ENCODE measurements around the gene KCNMA1.

The KCNMA1 gene

GRCh38 chr10:77195101-77195500, 442.5 kb downstream of the KCNMA1 start:
- Histone ChIP-seq H2BK15ac (ENCODE audit: low read depth, poor library complexity, severe bottlenecking) (no peak overlapping the region), H2AFZ (ENCODE audit: low read depth, low read length) (no peak overlapping the region), H3K23ac (ENCODE audit: low read length in 2 of 2) (no peak overlapping the region), H2BK12ac (ENCODE audit: low read length in 2 of 2) (no peak overlapping the region), H3K4me2 (ENCODE audit: low read length, poor library complexity, severe bottlenecking) (no peak overlapping the region), H3K9ac (ENCODE audit: low read length) (peak overlapping the region; percentile 64), H3K4me3 (ENCODE audit: insufficient read depth in 1 of 2, low read depth in 1 of 2, low read length in 2 of 2) (no peak overlapping the region), H3K27ac (ENCODE audit: low read length, poor library complexity, severe bottlenecking) (peak overlapping the region; percentile 84), H2AK5ac (ENCODE audit: low read length, severe bottlenecking) (no peak overlapping the region), H3K79me1 (replicated peaks; ENCODE audit: low read length, poor library complexity, severe bottlenecking) (no peaks in the 10 kb centered on the region), H3K18ac (ENCODE audit: low read depth in 1 of 2, low read length in 2 of 2) (no peak overlapping the region), H2BK120ac (ENCODE audit: low read depth, low read length) (no peak overlapping the region), H3K14ac (ENCODE audit: low read length in 2 of 2) (no peak overlapping the region), H3K36me3 (ENCODE audit: control insufficient read depth in 1 of 2, insufficient read depth in 2 of 2, low read depth in 1 of 2, low read length in 2 of 2) (peaks cover 0 to 2% of the 10 kb centered on the region in 2 experiments), H3K4ac (ENCODE audit: low read depth in 1 of 2, low read length in 2 of 2) (no peak overlapping the region), H3K4me1 (ENCODE audit: control insufficient read depth, insufficient read depth, low read depth, low read length) (peaks cover 1% of the 10 kb centered on the region), H4K91ac (ENCODE audit: low read length) (no peak overlapping the region), H2BK5ac (ENCODE audit: low read depth, low read length, poor library complexity, severe bottlenecking) (no peak overlapping the region), H3K9me3 (ENCODE audit: control insufficient read depth, low read length) (no peaks in the 10 kb centered on the region), H4K8ac (ENCODE audit: low read length) (no peak overlapping the region), H3K27me3 (ENCODE audit: control insufficient read depth in 1 of 2, insufficient read depth in 1 of 2, low read length in 2 of 2) (no peaks in the 10 kb centered on the region)
- 2% methylated on average over 2 of the region's 2 CpGs for WGBS
- peak; percentile 89 for DNase-seq

DNA sequence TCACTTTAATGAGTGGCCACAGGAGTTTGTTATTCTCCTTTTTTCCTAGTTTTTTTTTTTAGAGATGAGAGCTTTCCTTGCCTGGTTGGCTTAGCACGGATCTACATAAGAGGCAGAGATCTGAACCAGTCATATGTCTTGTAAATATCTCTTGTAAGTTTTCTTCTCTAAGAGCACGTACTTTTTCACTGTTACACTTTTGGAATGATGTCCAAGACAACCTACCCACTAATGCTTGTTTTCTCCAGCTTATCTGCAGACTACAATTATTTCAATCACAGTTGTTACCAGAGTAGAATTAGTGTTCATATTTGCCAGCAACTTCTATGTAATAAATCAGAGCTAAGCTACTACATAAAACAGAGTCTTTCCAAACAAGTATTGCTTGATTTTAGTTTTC, 444.6 kb downstream of the KCNMA1 start:
- no peaks in the 10 kb centered on the region for H3K27me3 ChIP-seq (ENCODE audit: control insufficient read depth in 1 of 2, insufficient read depth in 1 of 2, low read length in 2 of 2)
- H2AFZ ChIP-seq (ENCODE audit: low read depth, low read length): no peak overlapping the region
- H2BK120ac ChIP-seq (ENCODE audit: low read depth, low read length): no peak overlapping the region
- no peak overlapping the region for H2BK15ac ChIP-seq (ENCODE audit: low read depth, poor library complexity, severe bottlenecking)
- 100% methylated on average over 1 of the region's 2 CpGs for WGBS
- peaks cover 0 to 2% of the 10 kb centered on the region in 2 experiments for H3K36me3 ChIP-seq (ENCODE audit: control insufficient read depth in 1 of 2, insufficient read depth in 2 of 2, low read depth in 1 of 2, low read length in 2 of 2)
- no peak overlapping the region for H4K91ac ChIP-seq (ENCODE audit: low read length)
- H3K9me3 ChIP-seq (ENCODE audit: control insufficient read depth, low read length): no peaks in the 10 kb centered on the region
- H3K4me3 ChIP-seq (ENCODE audit: insufficient read depth in 1 of 2, low read depth in 1 of 2, low read length in 2 of 2): no peak overlapping the region
- no peak overlapping the region for H2BK12ac ChIP-seq (ENCODE audit: low read length in 2 of 2)
- no peak overlapping the region for H3K23ac ChIP-seq (ENCODE audit: low read length in 2 of 2)
- no peak overlapping the region for H2BK5ac ChIP-seq (ENCODE audit: low read depth, low read length, poor library complexity, severe bottlenecking)
- H3K79me1 ChIP-seq (replicated peaks; ENCODE audit: low read length, poor library complexity, severe bottlenecking): no peaks in the 10 kb centered on the region
- H4K8ac ChIP-seq (ENCODE audit: low read length): no peak overlapping the region
- no peak overlapping the region for H3K4ac ChIP-seq (ENCODE audit: low read depth in 1 of 2, low read length in 2 of 2)
- H3K27ac ChIP-seq (ENCODE audit: low read length, poor library complexity, severe bottlenecking): no peak overlapping the region
- H3K14ac ChIP-seq (ENCODE audit: low read length in 2 of 2): no peak overlapping the region
- no peak overlapping the region for H3K4me2 ChIP-seq (ENCODE audit: low read length, poor library complexity, severe bottlenecking)
- H2AK5ac ChIP-seq (ENCODE audit: low read length, severe bottlenecking): no peak overlapping the region
- H3K4me1 ChIP-seq (ENCODE audit: control insufficient read depth, insufficient read depth, low read depth, low read length): peaks cover 1% of the 10 kb centered on the region
- H3K9ac ChIP-seq (ENCODE audit: low read length): no peak overlapping the region
- no peak for DNase-seq
- H3K18ac ChIP-seq (ENCODE audit: low read depth in 1 of 2, low read length in 2 of 2): no peak overlapping the region

- Histone ChIP-seq H3K4me1 (ENCODE audit: control insufficient read depth, insufficient read depth, low read depth, low read length) (peaks cover 1% of the 10 kb centered on the region), H3K9me3 (ENCODE audit: control insufficient read depth, low read length) (no peaks in the 10 kb centered on the region), H2AK5ac (ENCODE audit: low read length, severe bottlenecking) (no peak overlapping the region), H4K91ac (ENCODE audit: low read length) (no peak overlapping the region), H3K9ac (ENCODE audit: low read length) (no peak overlapping the region), H3K4me3 (ENCODE audit: insufficient read depth in 1 of 2, low read depth in 1 of 2, low read length in 2 of 2) (no peak overlapping the region), H2BK120ac (ENCODE audit: low read depth, low read length) (no peak overlapping the region), H3K27ac (ENCODE audit: low read length, poor library complexity, severe bottlenecking) (no peak overlapping the region), H3K14ac (ENCODE audit: low read length in 2 of 2) (no peak overlapping the region), H2BK15ac (ENCODE audit: low read depth, poor library complexity, severe bottlenecking) (no peak overlapping the region), H3K4me2 (ENCODE audit: low read length, poor library complexity, severe bottlenecking) (no peak overlapping the region), H3K36me3 (ENCODE audit: control insufficient read depth in 1 of 2, insufficient read depth in 2 of 2, low read depth in 1 of 2, low read length in 2 of 2) (peaks cover 0 to 2% of the 10 kb centered on the region in 2 experiments), H4K8ac (ENCODE audit: low read length) (no peak overlapping the region), H3K23ac (ENCODE audit: low read length in 2 of 2) (no peak overlapping the region), H2BK5ac (ENCODE audit: low read depth, low read length, poor library complexity, severe bottlenecking) (no peak overlapping the region), H3K4ac (ENCODE audit: low read depth in 1 of 2, low read length in 2 of 2) (no peak overlapping the region), H2AFZ (ENCODE audit: low read depth, low read length) (no peak overlapping the region), H3K18ac (ENCODE audit: low read depth in 1 of 2, low read length in 2 of 2) (no peak overlapping the region), H3K27me3 (ENCODE audit: control insufficient read depth in 1 of 2, insufficient read depth in 1 of 2, low read length in 2 of 2) (no peaks in the 10 kb centered on the region), H3K79me1 (replicated peaks; ENCODE audit: low read length, poor library complexity, severe bottlenecking) (no peaks in the 10 kb centered on the region), H2BK12ac (ENCODE audit: low read length in 2 of 2) (no peak overlapping the region)
- no CpG with 5 or more reads among the region's 3 CpGs for WGBS
- no peak for DNase-seq
These were observed 445.2 kb downstream of the KCNMA1 start for GRCh38 chr10:77192402-77192801.

DNA sequence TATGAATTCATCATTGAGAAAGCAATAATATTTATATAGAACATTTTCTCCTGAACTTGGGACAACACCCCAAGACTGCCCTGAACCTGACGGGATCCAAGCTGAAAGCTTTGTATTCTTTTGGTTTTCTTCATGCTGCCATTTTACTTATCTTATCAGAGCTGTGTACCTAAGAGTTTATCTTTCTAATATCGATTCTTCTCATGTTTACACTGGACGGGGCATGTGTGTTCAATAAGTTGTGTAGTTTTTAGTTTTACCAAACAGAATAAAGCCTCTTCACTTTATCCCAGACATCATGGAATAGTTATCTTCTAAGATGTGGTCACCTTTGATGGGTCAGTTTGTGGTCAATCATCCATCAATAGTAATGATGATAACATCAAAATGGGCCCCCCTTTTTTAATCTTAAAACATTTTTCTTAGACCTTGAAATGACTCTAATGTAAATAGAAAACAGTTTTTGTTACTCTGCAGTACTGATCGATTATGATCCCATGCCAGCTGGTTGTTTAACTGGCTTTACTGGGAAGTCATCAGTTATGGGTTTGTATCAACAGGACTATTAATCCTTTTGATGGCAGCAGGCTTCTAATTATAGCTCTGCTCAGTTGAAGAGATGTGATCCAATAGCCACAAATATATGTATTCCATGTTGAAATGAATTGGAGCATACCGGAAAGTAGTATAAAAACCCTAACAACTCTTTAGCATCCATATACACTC, 446.1 kb downstream of the KCNMA1 start:
- H3K4me1 ChIP-seq (ENCODE audit: control insufficient read depth, insufficient read depth, low read depth, low read length): peaks cover 1% of the 10 kb centered on the region
- no peaks in the 10 kb centered on the region for H3K9me3 ChIP-seq (ENCODE audit: control insufficient read depth, low read length)
- H3K14ac ChIP-seq (ENCODE audit: low read length in 2 of 2): no peak overlapping the region

More for the DNA sequence above, 446.1 kb downstream of the KCNMA1 start:
- no peak overlapping the region for H2BK120ac ChIP-seq (ENCODE audit: low read depth, low read length)
- no peak overlapping the region for H3K4ac ChIP-seq (ENCODE audit: low read depth in 1 of 2, low read length in 2 of 2)
- DNase-seq: no peak
- H3K18ac ChIP-seq (ENCODE audit: low read depth in 1 of 2, low read length in 2 of 2): no peak overlapping the region
- H3K23ac ChIP-seq (ENCODE audit: low read length in 2 of 2): no peak overlapping the region
- H2BK5ac ChIP-seq (ENCODE audit: low read depth, low read length, poor library complexity, severe bottlenecking): no peak overlapping the region
- 98% methylated on average over 2 of the region's 5 CpGs for WGBS
- H4K91ac ChIP-seq (ENCODE audit: low read length): no peak overlapping the region
- H4K8ac ChIP-seq (ENCODE audit: low read length): no peak overlapping the region
- no peak overlapping the region for H2AFZ ChIP-seq (ENCODE audit: low read depth, low read length)
- no peak overlapping the region for H3K9ac ChIP-seq (ENCODE audit: low read length)
- H3K4me3 ChIP-seq (ENCODE audit: insufficient read depth in 1 of 2, low read depth in 1 of 2, low read length in 2 of 2): no peak overlapping the region
- no peak overlapping the region for H2AK5ac ChIP-seq (ENCODE audit: low read length, severe bottlenecking)
- H3K27me3 ChIP-seq (ENCODE audit: control insufficient read depth in 1 of 2, insufficient read depth in 1 of 2, low read length in 2 of 2): no peaks in the 10 kb centered on the region
- no peak overlapping the region for H3K4me2 ChIP-seq (ENCODE audit: low read length, poor library complexity, severe bottlenecking)
- no peak overlapping the region for H3K27ac ChIP-seq (ENCODE audit: low read length, poor library complexity, severe bottlenecking)
- H2BK15ac ChIP-seq (ENCODE audit: low read depth, poor library complexity, severe bottlenecking): no peak overlapping the region
- H2BK12ac ChIP-seq (ENCODE audit: low read length in 2 of 2): no peak overlapping the region
- no peaks in the 10 kb centered on the region for H3K79me1 ChIP-seq (replicated peaks; ENCODE audit: low read length, poor library complexity, severe bottlenecking)
- H3K36me3 ChIP-seq (ENCODE audit: control insufficient read depth in 1 of 2, insufficient read depth in 2 of 2, low read depth in 1 of 2, low read length in 2 of 2): no peaks in the 10 kb centered on the region

Measured in mesenchymal stem cell (in vitro differentiated cells and primary cell).